DND-41 (cell line): ENCODE measurements around the gene MACROH2A2.

Source experiments
- EZH2 ChIP-seq: IDR thresholded peaks from 3 replicates; pipeline ENCODE4 v1.6.1; 2012; ENCODE audit warnings: borderline replicate concordance, low read depth, mild to moderate bottlenecking, moderate library complexity, low read length, inconsistent platforms; ENCODE audit not compliant: severe bottlenecking
- TF ChIP-seq, protein P1 (sequence below): IDR thresholded peaks from 2 replicates; pipeline ENCODE4 v1.5.1; 2012; ENCODE audit warnings: borderline replicate concordance, low read length, moderate library complexity, mild to moderate bottlenecking; ENCODE audit not compliant: poor library complexity, severe bottlenecking; ENCODE audit errors: extremely low read depth

DNA sequence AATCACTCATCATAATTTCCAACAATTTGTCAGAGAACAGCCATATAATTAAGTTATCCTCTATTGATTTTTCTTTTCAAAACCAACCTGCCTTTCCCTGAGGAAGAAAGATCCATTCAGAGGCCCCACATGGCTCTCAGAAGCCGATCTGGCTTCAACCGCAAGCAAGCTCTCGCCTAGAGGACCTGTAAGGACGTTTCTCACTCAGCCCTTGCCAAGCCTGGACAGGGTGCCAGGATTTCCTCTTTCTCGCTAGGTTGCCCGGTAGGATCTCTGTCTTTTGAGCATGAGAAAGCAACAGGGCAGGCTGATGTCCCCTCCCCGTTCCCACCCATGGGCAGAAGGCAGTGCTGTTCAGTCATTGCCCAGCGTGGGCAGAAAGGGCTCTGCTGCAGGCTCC, 67.0 kb downstream of the MACROH2A2 start:
- TF ChIP-seq, protein P1, sequence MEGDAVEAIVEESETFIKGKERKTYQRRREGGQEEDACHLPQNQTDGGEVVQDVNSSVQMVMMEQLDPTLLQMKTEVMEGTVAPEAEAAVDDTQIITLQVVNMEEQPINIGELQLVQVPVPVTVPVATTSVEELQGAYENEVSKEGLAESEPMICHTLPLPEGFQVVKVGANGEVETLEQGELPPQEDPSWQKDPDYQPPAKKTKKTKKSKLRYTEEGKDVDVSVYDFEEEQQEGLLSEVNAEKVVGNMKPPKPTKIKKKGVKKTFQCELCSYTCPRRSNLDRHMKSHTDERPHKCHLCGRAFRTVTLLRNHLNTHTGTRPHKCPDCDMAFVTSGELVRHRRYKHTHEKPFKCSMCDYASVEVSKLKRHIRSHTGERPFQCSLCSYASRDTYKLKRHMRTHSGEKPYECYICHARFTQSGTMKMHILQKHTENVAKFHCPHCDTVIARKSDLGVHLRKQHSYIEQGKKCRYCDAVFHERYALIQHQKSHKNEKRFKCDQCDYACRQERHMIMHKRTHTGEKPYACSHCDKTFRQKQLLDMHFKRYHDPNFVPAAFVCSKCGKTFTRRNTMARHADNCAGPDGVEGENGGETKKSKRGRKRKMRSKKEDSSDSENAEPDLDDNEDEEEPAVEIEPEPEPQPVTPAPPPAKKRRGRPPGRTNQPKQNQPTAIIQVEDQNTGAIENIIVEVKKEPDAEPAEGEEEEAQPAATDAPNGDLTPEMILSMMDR, result no peak
- TF ChIP-seq EZH2, result no peak
